NT2/D1 (cell line): ENCODE measurements around the gene STRN3.

Experiments
- DNase-seq: peaks from one replicate; pipeline ENCODE4 v3.0.0-alpha.2; 2011; ENCODE audit warnings: low read depth, low spot score
- H3K27me3 ChIP-seq: 2 replicates; pipeline ENCODE4 v1.6.0; 2011; ENCODE audit warnings: mild to moderate bottlenecking; ENCODE audit not compliant: insufficient read length, insufficient read depth
- H3K36me3 ChIP-seq: 2 replicates; pipeline ENCODE4 v1.6.1; 2011; ENCODE audit warnings: mild to moderate bottlenecking, low read length, mixed read lengths; ENCODE audit not compliant: insufficient read depth, insufficient read length
- H3K4me1 ChIP-seq: 2 replicates; pipeline ENCODE4 v1.5.1; 2011; ENCODE audit not compliant: insufficient read depth, insufficient read length
- H3K4me3 ChIP-seq: 2 replicates; pipeline ENCODE4 v1.5.1; 2011; ENCODE audit warnings: low read depth; ENCODE audit not compliant: insufficient read length
- H3K9ac ChIP-seq: 2 replicates; pipeline ENCODE4 v1.6.0; 2011; ENCODE audit warnings: low read depth; ENCODE audit not compliant: insufficient read length
- H3K9me3 ChIP-seq: 2 replicates; pipeline ENCODE4 v1.5.1; 2011; ENCODE audit warnings: mild to moderate bottlenecking, low read length; ENCODE audit not compliant: insufficient read depth
- SUZ12 ChIP-seq: IDR thresholded peaks from 2 replicates; pipeline ENCODE4 v1.6.1; 2011; ENCODE audit not compliant: insufficient read length, insufficient read depth; ENCODE audit errors: extremely low read depth
- YY1 ChIP-seq: IDR thresholded peaks from 2 replicates; pipeline ENCODE4 v1.6.1; 2011; ENCODE audit not compliant: insufficient read length, insufficient read depth
- ZNF274 ChIP-seq: IDR thresholded peaks from 2 replicates; pipeline ENCODE4 v1.6.1; 2011; ENCODE audit warnings: mild to moderate bottlenecking, low read depth, low read length

STRN3 gene

DNA sequence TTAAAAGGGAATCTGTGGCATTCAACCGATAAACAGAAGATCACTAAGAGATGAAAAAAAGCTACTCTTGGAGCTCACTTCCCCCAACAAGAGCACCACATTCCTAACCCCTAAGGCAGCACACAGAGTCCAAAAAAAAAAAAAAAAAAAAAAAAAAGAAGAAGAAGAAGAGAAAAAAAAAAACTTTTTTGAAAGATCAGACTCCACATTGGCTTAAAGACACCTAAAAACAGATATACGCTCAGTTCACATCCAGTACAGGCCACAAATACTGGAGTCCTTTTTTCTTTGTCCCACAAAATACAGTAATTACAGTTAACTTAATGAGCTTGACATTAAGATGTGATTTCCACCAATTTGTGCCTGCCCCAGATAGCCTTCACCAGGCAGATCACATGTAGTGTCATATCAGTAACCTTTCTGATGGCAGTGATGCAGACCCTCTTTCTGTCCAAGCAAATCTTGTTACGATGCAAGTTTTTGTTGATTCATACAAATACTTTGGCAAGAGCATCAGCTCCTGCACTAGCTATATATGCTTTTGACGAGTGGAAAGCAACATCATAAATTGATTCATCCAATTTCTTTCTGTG is 131.2 kb downstream of the STRN3 start:
- TF ChIP-seq ZNF274 = no peak
- no peak for TF ChIP-seq YY1
- no peak for TF ChIP-seq SUZ12
- no peak overlapping the region for H3K9ac ChIP-seq
- H3K27me3 ChIP-seq = no peaks in the 10 kb centered on the region
- H3K36me3 ChIP-seq = peaks cover 18% of the 10 kb centered on the region
- H3K4me3 ChIP-seq = no peak overlapping the region
- no peaks in the 10 kb centered on the region for H3K4me1 ChIP-seq
- DNase-seq = no peak
- no peaks in the 10 kb centered on the region for H3K9me3 ChIP-seq

GRCh38 chr14:30893819-30894218 is 132.4 kb downstream of the STRN3 start:
- no peak for DNase-seq
- no peak for TF ChIP-seq YY1
- Histone ChIP-seq H3K9me3 (no peaks in the 10 kb centered on the region), H3K4me1 (no peaks in the 10 kb centered on the region), H3K27me3 (no peaks in the 10 kb centered on the region), H3K4me3 (no peak overlapping the region), H3K36me3 (peaks cover 12% of the 10 kb centered on the region), H3K9ac (no peak overlapping the region)

GRCh38 chr14:30889244-30889594 is 137.0 kb downstream of the STRN3 start:
- Histone ChIP-seq H3K9me3 (no peaks in the 10 kb centered on the region), H3K27me3 (no peaks in the 10 kb centered on the region), H3K9ac (no peak overlapping the region), H3K4me1 (no peaks in the 10 kb centered on the region), H3K4me3 (no peak overlapping the region), H3K36me3 (peaks cover 11% of the 10 kb centered on the region)
- no peak for DNase-seq
- TF ChIP-seq SUZ12 (no peak), YY1 (no peak), ZNF274 (no peak)

DNA sequence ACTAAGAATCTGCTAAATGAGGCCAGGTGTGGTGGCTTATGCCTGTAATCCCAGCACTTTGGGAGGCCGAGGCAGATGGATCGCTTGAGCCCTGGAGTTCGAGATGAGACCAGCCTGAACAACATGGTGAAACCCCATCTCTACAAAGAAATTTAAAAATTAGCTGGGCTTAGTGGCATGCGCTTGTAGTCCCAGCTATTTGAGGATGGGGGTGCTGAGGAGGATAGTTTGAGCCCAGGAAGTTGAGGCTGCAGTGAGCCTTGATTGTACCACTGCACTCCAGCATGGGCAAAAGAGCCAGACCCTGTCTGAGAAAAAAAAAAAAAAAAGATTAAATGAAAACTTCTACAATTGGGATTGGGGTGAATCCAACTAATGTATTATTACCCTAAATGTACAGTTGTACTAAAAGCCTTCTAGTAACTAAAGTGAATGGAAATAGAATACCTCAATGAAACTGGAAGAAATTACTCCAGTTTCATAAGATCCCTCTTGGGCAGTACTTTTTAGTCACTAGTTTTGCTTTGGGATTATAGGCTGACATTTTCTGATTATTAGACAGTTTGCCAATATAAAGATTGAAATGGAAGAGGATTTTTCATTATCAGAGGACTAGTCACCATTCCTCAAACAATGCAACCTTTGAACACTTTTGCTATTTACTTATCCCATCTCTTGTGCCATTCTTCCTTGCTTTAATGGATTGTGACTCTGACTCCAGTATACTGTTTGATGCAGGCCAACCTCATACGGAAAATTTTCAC is 137.5 kb downstream of the STRN3 start:
- no peak overlapping the region for H3K9ac ChIP-seq
- no peak for TF ChIP-seq SUZ12
- no peak for TF ChIP-seq YY1
- TF ChIP-seq ZNF274 = no peak
- no peaks in the 10 kb centered on the region for H3K9me3 ChIP-seq
- no peak overlapping the region for H3K4me3 ChIP-seq
- peaks cover 11% of the 10 kb centered on the region for H3K36me3 ChIP-seq
- H3K27me3 ChIP-seq = no peaks in the 10 kb centered on the region
- no peaks in the 10 kb centered on the region for H3K4me1 ChIP-seq
- no peak for DNase-seq

DNA sequence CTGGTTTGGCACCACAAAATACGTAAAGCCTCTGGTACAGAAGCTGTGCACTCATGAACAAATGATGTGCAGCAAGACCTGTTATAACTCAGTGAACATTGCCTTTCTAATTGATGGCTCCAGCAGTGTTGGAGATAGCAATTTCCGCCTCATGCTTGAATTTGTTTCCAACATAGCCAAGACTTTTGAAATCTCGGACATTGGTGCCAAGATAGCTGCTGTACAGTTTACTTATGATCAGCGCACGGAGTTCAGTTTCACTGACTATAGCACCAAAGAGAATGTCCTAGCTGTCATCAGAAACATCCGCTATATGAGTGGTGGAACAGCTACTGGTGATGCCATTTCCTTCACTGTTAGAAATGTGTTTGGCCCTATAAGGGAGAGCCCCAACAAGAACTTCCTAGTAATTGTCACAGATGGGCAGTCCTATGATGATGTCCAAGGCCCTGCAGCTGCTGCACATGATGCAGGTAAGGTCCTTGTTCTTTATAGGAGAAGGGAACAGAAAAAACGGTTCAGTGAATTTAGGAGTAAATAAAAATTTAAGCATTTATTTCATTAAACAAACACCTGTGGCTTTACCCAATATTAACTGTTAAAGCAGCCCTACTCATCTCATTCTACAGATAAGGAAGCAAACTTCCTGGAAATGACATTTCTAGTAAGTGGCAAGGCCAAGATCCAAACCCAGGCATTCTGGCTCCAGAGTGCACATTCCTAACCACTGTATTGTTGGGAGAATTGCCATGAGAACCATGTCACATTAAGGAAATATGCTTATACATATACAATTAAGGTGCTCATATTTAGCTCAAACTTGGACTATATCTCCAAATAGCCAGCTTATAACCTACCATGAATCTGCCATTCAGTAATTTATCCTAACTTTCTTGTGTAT is 140.1 kb downstream of the STRN3 start:
- H3K36me3 ChIP-seq = peaks cover 8% of the 10 kb centered on the region
- no peak for DNase-seq
- H3K9me3 ChIP-seq = no peaks in the 10 kb centered on the region
- TF ChIP-seq ZNF274 (no peak), SUZ12 (no peak)
- H3K4me1 ChIP-seq = no peaks in the 10 kb centered on the region
- no peaks in the 10 kb centered on the region for H3K27me3 ChIP-seq
- H3K9ac ChIP-seq = no peak overlapping the region
- H3K4me3 ChIP-seq = no peak overlapping the region

DNA sequence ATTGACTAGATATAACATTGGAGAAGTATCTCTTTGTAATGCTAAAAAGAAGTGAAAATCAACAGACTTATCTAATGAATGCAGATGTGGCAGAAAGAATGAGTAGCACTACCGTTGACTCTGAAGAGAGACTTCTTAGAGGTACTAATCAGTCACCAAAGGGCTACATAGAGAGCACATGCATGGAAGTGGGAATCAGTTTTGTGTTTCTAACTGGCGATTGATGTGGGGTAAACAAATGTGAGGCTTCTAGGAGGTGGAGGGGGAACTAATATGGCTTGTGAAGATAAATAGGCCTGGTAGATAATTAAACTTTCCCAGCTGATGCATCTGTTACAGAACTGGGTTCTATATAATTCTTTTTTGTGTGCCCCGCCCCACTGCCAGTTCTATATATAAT is 141.3 kb downstream of the STRN3 start:
- Histone ChIP-seq H3K27me3 (no peaks in the 10 kb centered on the region), H3K4me3 (no peak overlapping the region), H3K4me1 (no peaks in the 10 kb centered on the region), H3K9me3 (no peaks in the 10 kb centered on the region), H3K9ac (no peak overlapping the region), H3K36me3 (peaks cover 8% of the 10 kb centered on the region)
- TF ChIP-seq YY1 (no peak), SUZ12 (no peak), ZNF274 (no peak)
- no peak for DNase-seq
